LoVo (cell line): ENCODE results near the gene RGS6.

Source experiments
- DNase-seq: peaks from one replicate; pipeline ENCODE4 v3.0.0-alpha.2; 2016; ENCODE audit warnings: low spot score

Gene RGS6

GRCh38 chr14:71947947-71948500, 15.8 kb downstream of the RGS6 start:
- DNase-seq: no peak

- DNase-seq: no peak
These were observed 20.4 kb downstream of the RGS6 start for GRCh38 chr14:71952381-71953363.

GRCh38 chr14:71956920-71957563, 24.8 kb downstream of the RGS6 start:
- no peak for DNase-seq

- DNase-seq: no peak
These were observed 26.8 kb downstream of the RGS6 start for GRCh38 chr14:71959055-71959454.

- no peak for DNase-seq
These were observed 28.5 kb downstream of the RGS6 start for GRCh38 chr14:71960494-71961353.

- no peak for DNase-seq
These were observed 29.7 kb downstream of the RGS6 start for GRCh38 chr14:71961972-71962371.

GRCh38 chr14:71964716-71965115, 32.5 kb downstream of the RGS6 start:
- DNase-seq: no peak

GRCh38 chr14:71966528-71966927, 34.3 kb downstream of the RGS6 start:
- no peak for DNase-seq

- DNase-seq: no peak
These were observed 35.5 kb downstream of the RGS6 start for GRCh38 chr14:71967704-71968103.

- DNase-seq: no peak
These were observed 38.0 kb downstream of the RGS6 start for GRCh38 chr14:71970272-71970671.

- DNase-seq: no peak
These were observed 53.4 kb downstream of the RGS6 start for GRCh38 chr14:71985538-71986189.

- DNase-seq: no peak
These were observed 56.2 kb downstream of the RGS6 start for GRCh38 chr14:71988476-71988875.

GRCh38 chr14:71988939-71989338, 56.7 kb downstream of the RGS6 start:
- no peak for DNase-seq

GRCh38 chr14:71994416-71994815, 62.2 kb downstream of the RGS6 start:
- no peak for DNase-seq

- no peak for DNase-seq
These were observed 63.5 kb downstream of the RGS6 start for GRCh38 chr14:71995741-71996140.

- DNase-seq: no peak
These were observed 64.4 kb downstream of the RGS6 start for GRCh38 chr14:71996610-71997009.

GRCh38 chr14:72000907-72001306, 68.7 kb downstream of the RGS6 start:
- no peak for DNase-seq

- DNase-seq: no peak
These were observed 70.5 kb downstream of the RGS6 start for GRCh38 chr14:72002731-72003130.

GRCh38 chr14:72008666-72009065, 76.4 kb downstream of the RGS6 start:
- DNase-seq: no peak

- DNase-seq: no peak
These were observed 78.2 kb downstream of the RGS6 start for GRCh38 chr14:72010474-72010873.

- DNase-seq: no peak
These were observed 81.6 kb downstream of the RGS6 start for GRCh38 chr14:72013721-72014345.
